ENCODE data around the gene TEX48. TPM values are rescaled to one million over a fixed set of nuclear protein-coding genes. Genes with fewer than 3 reads are reported as not detected.

The TEX48 gene
- polyA plus RNA-seq, 2 of the 4 experiments (the other 2 are of a cell fraction) = not detected

DNA sequence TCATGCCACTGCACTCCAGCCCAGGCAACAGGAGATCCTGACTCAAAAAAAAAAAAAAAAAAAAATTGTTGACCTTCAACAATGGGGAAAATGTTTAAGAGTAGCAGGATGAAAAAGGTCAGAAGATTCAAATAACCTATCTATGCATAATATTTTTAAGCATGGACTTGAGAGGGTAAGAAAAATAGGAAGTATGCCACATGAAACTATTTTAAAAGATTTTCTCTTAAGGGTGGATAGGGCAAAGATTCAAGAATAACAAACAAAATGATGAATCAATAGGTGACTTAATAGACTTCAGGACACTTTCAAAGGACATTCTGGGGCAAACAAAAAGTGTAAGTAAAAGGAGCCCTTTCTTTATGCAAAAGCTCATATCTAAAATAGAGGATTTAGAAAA is 3.2 kb downstream of the TEX48 start:
- Histone ChIP-seq H3K4me1 (peaks cover 44% of the 10 kb centered on the region), H3K27ac (peak overlapping the region; percentile 82 to 91), H3K4me2 (peak overlapping the region; percentile 20), H3K4me3 (no peak overlapping the region), H3K9me3 (no peaks in the 10 kb centered on the region)
- ChIA-PET POLR2A (interaction anchor here (0.6 kb wide), 1 partner anchor 16 kb away, joined by 3 read pairs; no protein-coding TSS in a partner anchor), CTCF (interaction anchor here (0.7 to 14.6 kb wide), 13 partner anchors 11 to 336 kb away, joined by 3 to 271 read pairs (median 8); partner anchors contain the start of gene ATP6V1G1)
- TF ChIP-seq RCOR1 (IDR thresholded peaks at IDR 0.05; ENCODE audit: low read depth, low read length) (no peak), HOXA7 (CRISPR knock-in tag; IDR thresholded peaks at IDR 0.05) (no peak), POLR2AphosphoS2 (conservative IDR thresholded peaks at IDR 0.05; ENCODE audit: low read length) (no peak), NR3C1 (IDR thresholded peaks at IDR 0.05) (no peak), CHD4 (IDR thresholded peaks at IDR 0.05; ENCODE audit: borderline replicate concordance) (no peak), MAZ (IDR thresholded peaks at IDR 0.05; ENCODE audit: borderline replicate concordance, low read depth, low read length) (no peak), POLR2A (IDR thresholded peaks at IDR 0.05; ENCODE audit: low read length) (no peak), HDAC2 (IDR thresholded peaks at IDR 0.05) (no peak), JUN (IDR thresholded peaks at IDR 0.05) (no peak), CBX2 (IDR thresholded peaks at IDR 0.05; ENCODE audit: borderline replicate concordance, low read depth) (no peak)
- TF ChIP-seq, protein P1, sequence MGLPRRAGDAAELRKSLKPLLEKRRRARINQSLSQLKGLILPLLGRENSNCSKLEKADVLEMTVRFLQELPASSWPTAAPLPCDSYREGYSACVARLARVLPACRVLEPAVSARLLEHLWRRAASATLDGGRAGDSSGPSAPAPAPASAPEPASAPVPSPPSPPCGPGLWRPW (IDR thresholded peaks at IDR 0.05) = no peak
- TF ChIP-seq, protein P2, sequence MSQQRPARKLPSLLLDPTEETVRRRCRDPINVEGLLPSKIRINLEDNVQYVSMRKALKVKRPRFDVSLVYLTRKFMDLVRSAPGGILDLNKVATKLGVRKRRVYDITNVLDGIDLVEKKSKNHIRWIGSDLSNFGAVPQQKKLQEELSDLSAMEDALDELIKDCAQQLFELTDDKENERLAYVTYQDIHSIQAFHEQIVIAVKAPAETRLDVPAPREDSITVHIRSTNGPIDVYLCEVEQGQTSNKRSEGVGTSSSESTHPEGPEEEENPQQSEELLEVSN (IDR thresholded peaks at IDR 0.05; ENCODE audit: borderline replicate concordance, low read depth) = no peak
- FAIRE-seq (no peak), DNase-seq (ENCODE audit: low read depth in 1 of 2, low spot score in 1 of 2) (no peak), ATAC-seq (no peak)

DNA sequence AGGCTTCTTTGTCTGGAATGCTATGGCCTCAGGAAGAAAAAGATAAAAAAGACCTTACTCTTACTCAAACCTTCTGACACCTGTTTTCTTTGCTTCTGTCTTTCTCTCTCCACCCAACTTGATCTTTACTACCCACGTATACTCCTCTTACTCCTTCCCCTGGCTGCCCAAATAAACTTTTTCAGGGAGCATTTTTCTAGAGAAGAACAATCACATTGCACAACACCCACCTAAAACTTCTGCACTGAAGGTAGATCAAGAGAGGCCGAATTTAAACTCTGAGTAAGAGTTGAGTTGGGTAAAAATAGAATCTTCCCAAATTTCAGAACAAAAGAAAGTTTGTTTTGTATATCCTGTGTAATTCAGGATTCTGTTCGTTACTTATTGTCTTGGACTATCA is 3.9 kb downstream of the TEX48 start:
- Histone ChIP-seq H3K4me2 (peak overlapping the region; percentile 70), H3K9me3 (no peaks in the 10 kb centered on the region), H3K4me1 (peaks cover 44% of the 10 kb centered on the region), H3K4me3 (no peak overlapping the region), H3K27ac (peak overlapping the region; percentile 82 to 91)
- TF ChIP-seq FOSB (CRISPR knock-in tag; IDR thresholded peaks at IDR 0.05) = no peak
- no peak for TF ChIP-seq ESRRA (IDR thresholded peaks at IDR 0.05; ENCODE audit: borderline replicate concordance, low read length)
- TF ChIP-seq, protein P3, sequence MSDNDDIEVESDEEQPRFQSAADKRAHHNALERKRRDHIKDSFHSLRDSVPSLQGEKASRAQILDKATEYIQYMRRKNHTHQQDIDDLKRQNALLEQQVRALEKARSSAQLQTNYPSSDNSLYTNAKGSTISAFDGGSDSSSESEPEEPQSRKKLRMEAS (IDR thresholded peaks at IDR 0.05) = no peak
- no peak for TF ChIP-seq CHD4 (IDR thresholded peaks at IDR 0.05; ENCODE audit: borderline replicate concordance)
- 0 out of 4 replicates have a peak, but pooled peaks of 1 of the 2 experiments have one; percentile 12 for TF ChIP-seq CEBPB (IDR thresholded peaks at IDR 0.05)
- no peak for TF ChIP-seq SREBF2 (IDR thresholded peaks at IDR 0.05)
- TF ChIP-seq RNF2 (IDR thresholded peaks at IDR 0.05; ENCODE audit: borderline replicate concordance, low read depth) = no peak
- TF ChIP-seq, protein P4, sequence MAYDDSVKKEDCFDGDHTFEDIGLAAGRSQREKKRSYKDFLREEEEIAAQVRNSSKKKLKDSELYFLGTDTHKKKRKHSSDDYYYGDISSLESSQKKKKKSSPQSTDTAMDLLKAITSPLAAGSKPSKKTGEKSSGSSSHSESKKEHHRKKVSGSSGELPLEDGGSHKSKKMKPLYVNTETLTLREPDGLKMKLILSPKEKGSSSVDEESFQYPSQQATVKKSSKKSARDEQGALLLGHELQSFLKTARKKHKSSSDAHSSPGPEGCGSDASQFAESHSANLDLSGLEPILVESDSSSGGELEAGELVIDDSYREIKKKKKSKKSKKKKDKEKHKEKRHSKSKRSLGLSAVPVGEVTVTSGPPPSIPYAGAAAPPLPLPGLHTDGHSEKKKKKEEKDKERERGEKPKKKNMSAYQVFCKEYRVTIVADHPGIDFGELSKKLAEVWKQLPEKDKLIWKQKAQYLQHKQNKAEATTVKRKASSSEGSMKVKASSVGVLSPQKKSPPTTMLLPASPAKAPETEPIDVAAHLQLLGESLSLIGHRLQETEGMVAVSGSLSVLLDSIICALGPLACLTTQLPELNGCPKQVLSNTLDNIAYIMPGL (CRISPR knock-in tag; IDR thresholded peaks at IDR 0.05; ENCODE audit: borderline replicate concordance) = no peak
- TF ChIP-seq PHF8 (IDR thresholded peaks at IDR 0.05; ENCODE audit: borderline replicate concordance, low read depth) = no peak
- ChIA-PET CTCF (interaction anchor here (1.0 to 14.6 kb wide), 10 partner anchors 15 to 337 kb away, joined by 3 to 271 read pairs (median 8); no protein-coding TSS in a partner anchor), POLR2A (interaction anchor here (0.6 to 1.5 kb wide), 2 partner anchors 15 to 17 kb away, joined by 3 read pairs; no protein-coding TSS in a partner anchor)
- 74% methylated on average over 3 of the region's 3 CpGs for WGBS (ENCODE audit: missing lambda C conversion rate)
- ATAC-seq (no peak), FAIRE-seq (no peak), DNase-seq (ENCODE audit: low read depth in 1 of 2, low spot score in 1 of 2) (no peak)

DNA sequence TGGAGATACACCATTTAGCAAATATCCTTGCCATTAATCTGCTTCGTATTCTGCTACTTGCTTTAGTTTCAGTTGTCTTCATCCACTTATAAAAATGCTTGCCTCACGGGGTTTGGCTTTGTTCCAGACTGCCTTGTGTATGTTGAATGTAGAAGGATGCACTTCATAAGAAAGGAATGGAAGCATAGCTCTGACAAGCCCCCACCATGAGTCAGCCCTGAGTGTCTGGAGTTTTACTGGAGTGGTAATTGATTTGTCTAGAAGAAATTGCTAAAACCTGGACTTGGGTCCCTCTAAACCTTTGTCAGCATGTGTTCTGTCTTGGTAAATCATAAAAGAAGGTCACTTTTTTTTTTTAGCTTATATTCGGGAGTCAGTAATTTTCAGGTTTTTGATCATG is 4.6 kb downstream of the TEX48 start:
- TF ChIP-seq HOXB5 (CRISPR knock-in tag; IDR thresholded peaks at IDR 0.05) (peak; percentile 54; the same call in 1 of the 2 replicates), HDAC2 (IDR thresholded peaks at IDR 0.05) (no peak), HOXB13 (CRISPR knock-in tag; IDR thresholded peaks at IDR 0.05; ENCODE audit: low read depth) (no peak), TP53 (CRISPR knock-in tag; IDR thresholded peaks at IDR 0.05) (no peak), RAD21 (conservative IDR thresholded peaks at IDR 0.05 in 1 of 2, IDR thresholded peaks at IDR 0.05 in 1 of 2) (peak in 1 of 2 experiments; percentile 14; a peak in 1 of 5 replicates), JUN (IDR thresholded peaks at IDR 0.05) (peak in 1 of 2 experiments; percentile 66; a peak in 4 of 5 replicates), EP300 (IDR thresholded peaks at IDR 0.05) (peak; percentile 62 to 73; a peak in 2 of 5 replicates), MYC (IDR thresholded peaks at IDR 0.05; ENCODE audit: borderline replicate concordance, low read length) (peak; percentile 33; the same call in 1 of the 2 replicates), CBX8 (IDR thresholded peaks at IDR 0.05) (no peak), MAFK (IDR thresholded peaks at IDR 0.05; ENCODE audit: partially characterized antibody) (peak; percentile 82), GATA3 (IDR thresholded peaks at IDR 0.05; ENCODE audit: borderline replicate concordance) (peak; percentile 86), JUNB (IDR thresholded peaks at IDR 0.05) (peak; percentile 90), CEBPB (IDR thresholded peaks at IDR 0.05) (peak; percentile 25 to 63; a peak in 2 of 4 replicates), FOSL2 (IDR thresholded peaks at IDR 0.05) (peak; percentile 80), FOSL2 (CRISPR knock-in tag; IDR thresholded peaks at IDR 0.05) (peak; percentile 92)
- TF ChIP-seq, protein P3 (IDR thresholded peaks at IDR 0.05) = peak; percentile 75
- no peak overlapping the region for H3K4me3 ChIP-seq
- ChIA-PET CTCF (interaction anchor here (1.1 to 14.6 kb wide), 9 partner anchors 10 to 338 kb away, joined by 3 to 271 read pairs (median 7); no protein-coding TSS in a partner anchor), POLR2A (interaction anchor here (0.5 to 1.5 kb wide), 5 partner anchors 16 to 1952 kb away, joined by 3 to 4 read pairs (median 3); partner anchors contain the start of gene ATP6V1G1)
- ATAC-seq (peak; percentile 84 to 89), DNase-seq (ENCODE audit: low read depth in 1 of 2, low spot score in 1 of 2) (peak; percentile 93 to 95), FAIRE-seq (peak; percentile 90)
- no peaks in the 10 kb centered on the region for H3K9me3 ChIP-seq
- H3K4me2 ChIP-seq = peak overlapping the region; percentile 70
- 5% methylated on average over 3 of the region's 3 CpGs for WGBS (ENCODE audit: missing lambda C conversion rate)
- H3K27ac ChIP-seq = peak overlapping the region; percentile 82 to 91
- H3K4me1 ChIP-seq = peaks cover 44% of the 10 kb centered on the region

Measured in A549 (cell line).